ENCODE data around the gene POTEF.
"Not testable (repeated sequence)": the region's sequence is repeated elsewhere in the genome, so short reads cannot be mapped to it uniquely, and the experiment has no call there.

The POTEF gene

GRCh38 chr2:130152816-130153595, 24.0 kb upstream of the POTEF start:
- no peak for DNase-seq

- DNase-seq: not testable (repeated sequence)
These were observed 23.3 kb upstream of the POTEF start for GRCh38 chr2:130152136-130152815.

- not testable (repeated sequence) for DNase-seq
These were observed 22.1 kb upstream of the POTEF start for GRCh38 chr2:130151145-130151512.

GRCh38 chr2:130150181-130151144, 21.4 kb upstream of the POTEF start:
- no peak for DNase-seq

- peak; percentile 64 for DNase-seq
These were observed 19.5 kb upstream of the POTEF start for GRCh38 chr2:130148515-130148914.

- DNase-seq: peak; percentile 65
These were observed 16.0 kb upstream of the POTEF start, which contains the start of gene CCDC74B for GRCh38 chr2:130145006-130145414. Gene CCDC74B (minus strand): TSS chr2:130145112. CDS start chr2:130144996, 116 bp downstream.

GRCh38 chr2:130143266-130144039, 14.4 kb upstream of the POTEF start:
- DNase-seq: not testable (repeated sequence)

- not testable (repeated sequence) for DNase-seq
These were observed 13.6 kb upstream of the POTEF start for GRCh38 chr2:130142396-130143265.

- DNase-seq: not testable (repeated sequence)
These were observed 12.8 kb upstream of the POTEF start for GRCh38 chr2:130141645-130142370.

- DNase-seq: not testable (repeated sequence)
These were observed 12.0 kb upstream of the POTEF start for GRCh38 chr2:130141002-130141401.

- DNase-seq: not testable (repeated sequence)
These were observed 11.5 kb upstream of the POTEF start for GRCh38 chr2:130140516-130140915.

GRCh38 chr2:130139331-130140280, 10.6 kb upstream of the POTEF start:
- peak; percentile 17 for DNase-seq

GRCh38 chr2:130138841-130139251, 9.8 kb upstream of the POTEF start:
- DNase-seq: not testable (repeated sequence)

GRCh38 chr2:130138326-130138725, 9.3 kb upstream of the POTEF start:
- not testable (repeated sequence) for DNase-seq

GRCh38 chr2:130137118-130137517, 8.1 kb upstream of the POTEF start:
- DNase-seq: not testable (repeated sequence)

GRCh38 chr2:130136546-130136945, 7.5 kb upstream of the POTEF start:
- not testable (repeated sequence) for DNase-seq

- DNase-seq: no peak
These were observed 6.9 kb upstream of the POTEF start for GRCh38 chr2:130135692-130136541.

- DNase-seq: not testable (repeated sequence)
These were observed 558 bp downstream of the POTEF start for GRCh38 chr2:130128464-130128863.
